CD4-positive, alpha-beta T cell treated with Interleukin-6 for 4 hours (primary cell): ENCODE measurements around the gene ATAD2B.
"Not testable (repeated sequence)": the region's sequence is repeated elsewhere in the genome, so short reads cannot be mapped to it uniquely, and the experiment has no call there.

Source experiments
- DNase-seq: peaks from one replicate; pipeline ENCODE4 v3.0.0-alpha.2; 2020; ENCODE audit warnings: mixed read lengths

The ATAD2B gene

DNA sequence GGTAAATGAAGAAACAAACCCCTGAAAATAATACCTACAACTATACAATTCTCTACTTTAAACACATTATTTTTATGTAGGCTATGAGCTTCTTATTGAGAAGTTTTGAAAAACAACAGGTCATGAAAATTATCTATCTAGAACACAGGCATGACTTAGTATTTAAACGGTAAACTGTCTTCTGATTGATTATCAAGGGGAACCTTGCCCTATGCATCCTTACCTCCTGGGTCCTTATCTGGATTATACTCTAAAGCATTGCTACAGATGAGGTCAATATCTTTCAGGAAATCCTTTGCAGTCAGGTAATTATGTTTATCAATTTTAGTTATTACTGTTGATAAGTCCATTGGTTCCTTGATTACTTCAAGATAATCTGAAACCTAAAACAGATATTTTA lies 144.3 kb downstream of the ATAD2B start:
- DNase-seq, result no peak

DNA sequence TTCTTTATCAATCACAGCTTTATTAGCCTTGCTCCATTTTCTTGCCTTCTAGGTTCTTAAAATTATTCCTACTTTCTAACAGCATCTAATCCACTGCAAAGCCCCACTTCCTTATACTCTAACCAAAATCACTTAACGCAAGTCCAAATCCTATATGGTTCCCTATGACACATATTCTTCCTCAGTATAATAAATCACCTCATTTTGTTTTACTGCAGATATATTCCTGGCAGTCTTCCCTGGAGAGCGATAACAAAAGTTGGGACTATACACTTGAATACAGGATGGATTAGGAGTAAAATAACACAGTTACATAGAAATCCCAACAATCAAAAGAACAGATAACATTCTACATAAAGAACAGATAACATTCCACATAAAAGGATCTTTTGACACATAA lies 144.8 kb downstream of the ATAD2B start:
- no peak for DNase-seq

DNA sequence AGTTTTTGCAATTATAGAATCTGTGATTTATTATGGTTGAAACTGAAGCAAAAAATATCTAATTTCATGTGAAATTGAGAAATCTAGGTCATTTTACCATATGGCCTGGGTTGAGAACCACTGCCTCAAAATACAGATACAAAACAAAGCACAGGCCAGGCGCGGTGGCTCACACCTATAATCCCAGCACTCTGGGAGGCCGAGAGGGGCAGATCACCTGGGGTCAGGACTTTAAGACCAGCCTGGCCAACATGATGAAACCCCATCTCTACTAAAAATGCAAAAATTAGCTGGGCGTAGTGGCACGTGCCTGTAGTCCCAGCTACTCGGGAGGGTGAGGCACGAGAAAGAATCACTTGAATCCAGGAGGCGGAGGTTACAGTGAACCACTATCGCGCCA lies 146.5 kb downstream of the ATAD2B start:
- not testable (repeated sequence) for DNase-seq

DNA sequence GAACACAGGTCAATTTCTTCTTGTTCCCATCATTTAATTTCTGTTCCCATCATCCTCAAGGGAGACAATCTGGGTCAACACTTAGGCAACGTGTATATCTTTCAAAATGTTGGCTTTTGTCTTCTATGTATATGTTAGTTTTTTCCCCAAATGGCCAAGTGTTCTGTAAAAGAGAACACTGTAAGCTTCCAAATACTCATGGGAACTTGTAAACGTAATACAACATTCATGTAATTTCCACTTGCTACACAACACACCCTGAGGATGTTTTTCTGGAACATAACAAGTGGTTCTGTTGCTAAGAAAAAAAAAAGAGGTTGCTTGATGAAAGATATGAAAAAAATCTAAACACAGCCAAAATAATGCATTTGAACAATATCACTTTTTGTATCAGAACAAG lies 149.1 kb downstream of the ATAD2B start:
- no peak for DNase-seq

DNA sequence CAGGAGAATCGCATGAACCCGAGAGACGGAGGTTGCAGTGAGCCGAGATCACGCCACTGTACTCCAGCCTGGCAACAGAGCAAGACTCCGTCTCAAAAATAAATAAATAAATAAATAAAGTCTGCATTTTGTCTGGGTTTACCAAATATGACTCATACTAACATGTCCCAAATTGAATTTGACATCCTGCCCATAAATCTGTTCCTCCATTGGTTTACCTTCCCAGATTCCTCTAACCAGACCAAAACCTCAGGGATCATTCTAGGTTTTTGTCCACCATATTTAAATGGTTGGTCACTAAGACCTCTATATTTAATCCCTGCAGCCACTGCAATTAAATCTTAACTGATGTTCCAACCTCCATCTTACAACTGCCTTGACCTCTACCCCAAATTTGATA lies 150.9 kb downstream of the ATAD2B start:
- DNase-seq, result no peak

DNA sequence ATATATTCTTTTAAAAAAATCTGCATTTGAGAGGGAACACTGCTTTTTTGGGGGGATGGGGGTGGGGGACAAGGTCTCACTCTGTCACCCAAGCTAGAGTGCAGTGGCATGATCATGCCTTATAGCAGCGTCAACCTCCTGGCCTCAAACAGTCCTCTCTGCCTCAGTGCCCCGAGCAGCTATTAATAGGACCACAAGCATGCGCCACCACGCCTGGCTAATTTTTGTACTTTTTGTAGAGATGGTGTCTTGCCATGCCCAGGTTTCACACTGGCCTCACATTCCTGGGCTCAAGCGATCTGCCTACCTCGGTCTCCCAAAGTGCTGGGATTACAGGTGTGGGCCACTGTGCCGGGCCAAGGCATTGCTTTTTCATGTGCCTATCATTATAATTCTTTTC lies 154.2 kb downstream of the ATAD2B start:
- DNase-seq, result no peak

DNA sequence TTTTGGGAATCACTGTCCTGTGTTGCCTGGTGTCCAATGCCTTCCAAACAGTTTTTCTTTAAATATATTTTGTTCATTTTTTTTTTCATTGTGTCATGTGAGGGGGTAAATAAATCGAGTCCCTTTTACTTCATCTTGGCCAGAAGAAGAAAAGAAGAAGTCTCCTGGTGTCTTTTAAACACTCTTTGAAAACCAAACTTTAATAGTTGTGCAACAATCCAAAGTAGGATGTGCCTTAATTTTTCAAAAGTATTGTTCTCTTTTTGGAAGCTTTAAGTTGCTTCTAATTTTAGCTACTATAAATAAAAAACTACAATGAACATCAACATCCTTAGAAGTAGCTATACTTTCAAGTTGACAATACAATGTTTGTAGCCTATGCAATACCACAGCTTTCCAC lies 154.9 kb downstream of the ATAD2B start:
- no peak for DNase-seq

DNA sequence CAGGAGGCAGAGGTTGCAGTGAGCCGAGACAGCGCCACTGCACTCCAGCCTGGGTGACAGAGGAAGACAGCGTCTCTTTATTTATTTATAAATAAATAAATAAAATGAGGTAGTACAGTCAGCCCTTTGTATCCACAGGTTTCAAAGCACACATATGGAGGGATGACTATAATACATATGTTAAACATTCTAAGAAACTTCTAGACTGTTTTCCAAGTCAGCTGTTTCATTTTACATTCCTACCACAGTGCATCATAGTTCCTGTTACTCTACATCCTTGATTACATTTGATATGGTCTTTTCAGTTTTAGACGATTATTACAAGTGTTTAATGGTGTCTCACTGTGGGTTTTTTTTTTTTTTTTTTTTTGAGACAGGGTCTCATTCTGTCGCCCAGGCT lies 157.6 kb downstream of the ATAD2B start:
- no peak for DNase-seq

DNA sequence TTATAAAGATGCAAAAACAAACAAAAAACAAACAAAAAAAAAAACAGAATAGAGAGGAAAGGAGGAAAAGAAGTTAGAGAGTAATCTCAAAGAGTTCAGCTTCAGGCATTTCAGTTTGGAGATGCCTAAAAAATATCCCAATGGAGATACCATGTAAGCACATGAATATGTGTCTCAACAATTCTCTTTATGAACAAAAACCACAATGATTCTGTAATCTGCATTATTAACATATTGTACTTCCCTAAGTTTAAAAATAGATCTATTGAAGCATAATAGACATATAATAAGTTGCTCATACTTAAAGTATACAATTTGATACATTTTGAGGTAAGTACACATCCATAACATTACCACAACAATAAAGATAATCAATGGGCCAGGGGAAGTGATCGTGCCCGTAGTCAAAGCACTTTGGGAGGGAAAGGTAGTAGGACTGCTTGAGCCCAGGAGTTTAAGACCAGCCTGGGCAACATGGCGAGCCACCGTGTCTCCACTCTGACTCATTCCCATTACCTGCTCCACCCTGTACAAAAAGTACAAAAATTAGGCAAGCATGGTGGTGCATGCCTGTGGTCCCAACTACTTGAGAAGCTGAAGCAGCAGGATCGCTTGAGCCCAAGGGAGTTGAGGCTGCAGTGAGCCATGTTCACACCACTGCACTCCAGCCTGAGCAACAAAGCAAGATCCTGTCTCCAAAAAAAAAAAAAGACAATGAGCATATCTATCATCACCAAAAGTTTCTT lies 158.9 kb downstream of the ATAD2B start:
- DNase-seq, result no peak

DNA sequence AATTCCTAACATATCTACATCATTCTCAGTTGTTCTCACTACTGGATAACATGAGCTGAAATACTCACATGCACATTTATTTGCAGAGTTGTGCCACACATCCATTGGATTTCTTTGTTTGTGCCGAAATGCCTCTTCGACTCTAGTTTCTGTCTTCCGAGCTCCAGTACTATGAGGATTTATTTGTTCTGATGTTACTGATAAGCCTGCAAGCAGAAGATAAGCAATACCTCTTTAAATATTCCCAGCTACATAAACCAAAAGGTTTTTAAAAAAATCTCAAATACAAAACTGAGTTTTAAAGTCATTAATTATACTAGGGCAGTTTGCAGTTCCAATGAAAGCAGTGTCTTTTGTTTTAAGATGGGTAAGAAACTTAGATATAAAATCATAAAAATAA lies 164.8 kb downstream of the ATAD2B start:
- no peak for DNase-seq

DNA sequence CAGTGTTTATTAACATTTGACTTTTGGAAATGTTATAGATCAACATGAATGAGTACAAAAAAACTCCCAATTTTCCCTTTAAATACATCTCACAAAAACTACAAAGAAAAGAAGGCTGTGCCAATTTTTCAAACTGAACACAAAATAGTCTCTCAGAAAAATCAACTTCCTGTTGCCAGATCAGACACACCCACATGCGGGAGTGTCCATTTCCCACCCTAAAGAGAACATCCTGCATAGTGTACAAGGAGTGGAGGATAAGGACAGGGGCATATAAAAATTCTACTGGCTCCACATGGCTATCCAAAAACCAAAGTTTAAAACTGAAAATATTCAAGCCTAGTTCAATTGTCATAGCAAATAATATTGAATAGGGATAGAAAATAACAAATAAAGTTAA lies 165.3 kb downstream of the ATAD2B start:
- DNase-seq, result no peak

DNA sequence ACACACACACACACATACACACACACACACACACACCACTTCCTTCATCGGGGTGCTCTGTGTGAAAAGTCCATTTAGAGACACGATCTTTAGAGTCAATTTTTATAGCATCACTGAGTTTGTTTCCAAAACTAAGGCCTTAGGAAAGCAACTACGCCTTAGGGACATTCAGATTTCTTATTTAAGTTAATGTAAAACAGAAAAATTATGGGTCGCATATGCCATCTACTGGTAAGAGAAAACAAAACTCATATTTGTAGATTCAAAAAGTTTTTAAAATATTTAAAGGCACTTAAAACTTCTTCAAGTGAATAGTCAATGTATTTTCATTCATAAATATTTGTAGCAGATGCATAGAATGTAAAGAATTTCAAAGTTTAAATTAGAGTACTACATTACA lies 166.2 kb downstream of the ATAD2B start:
- no peak for DNase-seq

DNA sequence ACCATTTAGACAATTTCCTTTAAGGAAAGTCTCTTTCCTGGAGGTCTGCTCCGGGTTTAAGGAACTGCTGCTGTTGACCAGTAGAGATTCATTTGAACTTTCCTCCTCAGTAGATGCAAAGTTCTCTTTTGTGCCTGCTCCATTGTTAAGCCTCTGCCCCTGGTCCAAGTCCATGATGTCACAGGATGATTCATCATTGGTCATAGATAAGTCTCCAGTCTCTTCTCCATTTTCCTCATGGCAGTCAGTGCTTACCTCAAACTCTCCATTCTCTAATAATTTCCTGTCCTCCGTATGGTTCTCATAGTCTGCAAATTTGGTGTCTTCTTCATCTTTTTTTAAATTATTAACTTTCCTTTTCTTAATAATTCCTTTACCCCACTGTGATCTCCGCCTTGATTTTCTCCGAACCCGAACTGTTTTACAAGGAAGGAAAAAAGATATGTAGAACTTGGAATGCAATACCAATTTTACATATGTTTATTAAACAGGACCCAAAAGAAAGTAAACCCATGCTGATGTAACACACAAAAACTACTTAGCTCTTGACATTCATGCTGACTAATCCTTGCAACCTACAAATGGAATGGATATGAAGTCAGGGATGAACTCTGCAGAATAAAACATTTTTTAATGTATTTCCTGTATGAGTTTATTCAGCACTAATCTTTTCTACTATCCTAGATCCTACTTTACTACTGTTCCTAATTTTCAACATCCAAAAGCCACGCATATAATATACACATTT lies 169.1 kb downstream of the ATAD2B start:
- DNase-seq, result no peak

DNA sequence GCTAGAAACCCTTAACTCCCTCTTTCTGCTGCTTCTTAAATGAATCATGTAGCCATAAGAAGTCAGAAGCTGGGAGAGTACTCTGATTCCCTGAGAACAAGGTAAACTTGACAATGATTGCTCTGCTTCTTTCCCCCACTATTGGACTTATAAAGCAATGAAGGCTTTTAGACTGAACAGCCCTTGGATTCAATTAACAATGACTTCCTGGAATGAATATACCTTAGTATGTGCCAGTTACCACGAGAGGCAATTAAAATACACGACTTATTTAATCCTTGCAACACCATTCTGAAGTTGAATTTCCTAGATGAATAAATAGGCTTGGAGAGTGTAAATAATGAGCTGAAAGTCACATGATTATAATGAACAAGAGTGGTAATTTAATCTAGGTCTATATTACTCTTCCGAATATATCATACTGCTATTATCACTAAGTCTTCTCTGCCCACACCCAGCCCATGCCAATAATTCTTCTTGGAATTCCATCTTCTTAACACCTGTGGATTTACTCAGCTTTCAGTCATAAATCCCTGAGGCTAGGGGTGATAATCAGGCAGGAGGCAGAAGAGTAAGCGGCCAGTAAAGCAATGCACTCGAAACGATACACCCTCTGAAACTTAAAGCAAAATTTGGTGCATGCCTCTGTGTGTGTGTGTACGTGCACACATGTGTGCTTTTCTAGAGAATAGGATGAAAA lies 170.2 kb downstream of the ATAD2B start:
- no peak for DNase-seq

DNA sequence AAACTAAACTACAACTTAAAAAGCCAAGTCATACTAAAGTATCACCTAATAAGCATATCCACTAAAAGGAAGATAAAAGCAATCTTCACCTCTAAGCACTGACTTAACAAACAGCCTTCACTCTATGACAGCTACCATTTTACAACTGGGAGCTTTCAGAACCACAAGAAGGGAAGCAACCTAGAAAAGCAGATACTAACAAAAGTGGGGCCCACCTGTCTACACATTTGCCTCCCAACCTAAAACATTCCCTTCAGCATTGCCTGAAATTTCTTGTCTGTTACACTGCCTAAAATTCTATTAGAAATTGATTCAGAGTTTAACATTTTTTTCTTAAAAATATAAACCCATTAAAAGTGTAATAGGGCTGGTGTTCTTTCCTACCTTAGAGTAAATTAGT lies 172.0 kb downstream of the ATAD2B start:
- no peak for DNase-seq

DNA sequence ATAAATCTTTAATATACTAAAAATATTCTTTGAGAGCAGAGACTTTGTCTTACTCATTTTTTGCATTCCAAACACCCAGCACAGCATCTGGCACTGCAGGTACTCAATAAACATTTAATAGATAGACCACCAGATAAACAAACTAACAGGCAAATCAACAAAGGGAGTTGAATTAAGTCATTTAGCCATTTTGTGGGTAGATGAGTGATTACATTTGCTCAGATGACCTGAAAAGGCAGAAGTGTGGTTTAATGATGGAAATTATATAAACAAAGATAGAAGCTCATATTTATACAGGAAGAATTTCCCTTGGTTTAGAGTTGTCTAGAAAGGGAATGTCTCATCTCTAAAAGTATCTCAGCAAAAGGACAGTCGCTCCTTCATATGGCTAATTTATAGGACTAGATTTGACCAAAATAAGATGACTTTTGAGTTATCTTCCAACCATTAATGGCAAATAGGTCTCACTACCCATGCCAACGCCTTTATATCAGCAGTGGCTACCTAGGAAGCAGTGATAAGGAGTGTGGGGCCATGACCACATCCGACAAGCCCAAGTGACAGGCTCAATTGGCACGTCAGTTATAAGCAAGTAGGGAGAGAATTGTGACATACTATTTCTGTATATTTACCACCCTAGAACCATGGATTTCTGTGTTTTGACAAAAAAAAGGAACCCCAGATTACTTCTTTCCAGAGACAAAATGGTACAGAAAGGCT lies 173.5 kb downstream of the ATAD2B start:
- no peak for DNase-seq

DNA sequence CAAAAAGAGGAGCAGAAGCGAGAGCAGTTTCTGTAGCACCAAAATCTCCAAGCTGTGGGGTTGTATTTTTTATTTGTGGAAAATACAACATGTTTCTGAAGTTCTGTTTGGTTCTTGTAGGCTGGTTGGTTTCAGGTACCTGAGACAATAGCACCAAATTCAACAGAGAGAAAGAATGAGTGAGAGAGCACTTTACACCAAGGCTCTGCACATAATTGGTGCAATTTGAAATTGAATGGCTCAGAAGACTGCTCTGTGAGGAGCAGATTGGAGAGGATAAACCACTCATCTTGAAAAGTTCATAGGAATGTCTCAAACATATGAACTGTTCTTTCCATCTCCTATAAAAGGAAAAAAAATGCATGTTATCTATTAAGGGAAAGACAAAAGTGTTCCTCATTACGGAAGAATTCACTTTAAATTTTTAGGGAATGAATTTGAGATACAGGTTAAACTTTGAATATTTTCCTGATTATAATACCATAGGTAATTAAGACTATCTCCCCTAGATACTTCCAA lies 175.1 kb downstream of the ATAD2B start:
- no peak for DNase-seq

DNA sequence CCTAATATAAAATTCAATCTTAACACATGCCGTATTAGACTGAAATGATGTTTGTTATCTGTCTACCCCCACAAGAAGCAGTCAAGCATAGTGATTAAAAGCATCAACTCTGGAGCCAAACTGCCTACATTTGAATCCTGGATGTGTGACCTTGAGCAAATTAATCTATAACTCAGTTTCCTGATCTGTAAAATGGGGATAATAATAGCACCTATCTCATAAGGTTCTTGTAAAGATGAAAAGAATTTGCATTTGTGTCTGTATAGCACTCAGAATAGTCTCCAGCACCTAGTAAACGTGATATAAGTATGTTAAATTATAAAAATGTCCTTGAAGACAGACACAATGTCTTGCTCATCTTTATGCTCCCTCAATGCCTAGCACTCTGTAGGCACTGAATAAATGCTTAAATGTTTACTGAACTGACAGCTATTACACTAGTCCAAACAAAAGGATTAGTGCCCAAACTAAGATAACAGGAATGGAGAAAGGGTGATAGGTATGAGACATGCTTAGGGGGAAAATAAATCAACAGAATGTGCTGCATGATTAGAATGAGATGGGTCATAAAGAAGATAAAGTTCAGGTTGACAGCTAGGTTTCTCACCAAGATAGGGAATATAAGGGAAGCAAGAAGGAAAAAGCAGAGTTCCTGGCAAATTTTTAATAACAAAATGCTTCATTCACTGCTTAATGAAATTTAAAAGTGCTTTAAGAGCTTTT lies 180.6 kb downstream of the ATAD2B start:
- DNase-seq, result no peak

DNA sequence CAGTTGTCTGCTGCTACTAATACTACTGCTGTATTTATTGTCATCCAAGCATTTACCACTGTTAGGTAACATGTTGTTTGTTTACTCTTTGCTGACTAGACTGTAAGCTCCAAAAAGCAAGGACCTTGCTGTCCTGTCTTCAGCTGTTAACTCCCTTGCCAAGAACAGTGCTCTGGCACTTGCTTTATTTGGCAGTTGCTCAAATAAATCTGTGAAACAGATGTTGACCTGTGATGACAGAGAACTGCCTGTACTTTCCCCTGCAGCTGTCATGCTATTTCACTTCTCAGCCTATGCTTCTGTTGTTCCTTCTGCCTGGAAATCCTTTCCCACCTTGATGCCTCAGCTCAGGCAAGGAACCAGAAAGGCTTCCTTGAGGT lies 181.2 kb downstream of the ATAD2B start:
- no peak for DNase-seq

DNA sequence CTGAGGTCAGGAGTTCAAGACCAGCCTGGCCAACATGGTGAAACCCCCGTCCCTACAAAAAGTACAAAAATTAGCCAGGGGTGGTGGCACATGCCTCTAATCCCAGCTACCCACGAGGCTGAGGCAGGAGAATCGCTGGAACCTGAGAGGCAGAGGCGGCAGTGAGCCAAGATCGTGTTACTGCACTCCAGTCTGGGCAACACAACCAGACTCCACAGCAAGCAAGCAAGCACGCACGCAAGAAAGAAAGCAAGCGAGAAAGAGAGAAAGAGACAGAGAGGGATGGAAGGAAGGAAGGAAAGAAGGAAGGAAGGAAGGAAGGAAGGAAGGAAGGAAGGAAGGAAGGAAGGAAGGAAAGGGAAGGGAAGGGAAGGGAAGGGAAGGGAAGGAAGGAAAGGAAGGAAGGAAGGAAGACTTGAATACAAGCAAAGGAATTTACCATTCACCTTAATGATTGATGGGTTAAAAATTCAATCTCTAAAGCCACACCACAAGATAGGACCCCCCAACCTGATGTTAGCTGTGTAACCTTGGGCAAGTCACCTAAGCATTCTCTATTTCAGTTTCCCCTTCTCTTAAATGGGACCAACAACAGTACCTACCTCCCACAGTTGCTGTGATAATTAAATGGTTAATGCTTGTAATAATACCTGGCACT lies 181.7 kb downstream of the ATAD2B start:
- no peak for DNase-seq

DNA sequence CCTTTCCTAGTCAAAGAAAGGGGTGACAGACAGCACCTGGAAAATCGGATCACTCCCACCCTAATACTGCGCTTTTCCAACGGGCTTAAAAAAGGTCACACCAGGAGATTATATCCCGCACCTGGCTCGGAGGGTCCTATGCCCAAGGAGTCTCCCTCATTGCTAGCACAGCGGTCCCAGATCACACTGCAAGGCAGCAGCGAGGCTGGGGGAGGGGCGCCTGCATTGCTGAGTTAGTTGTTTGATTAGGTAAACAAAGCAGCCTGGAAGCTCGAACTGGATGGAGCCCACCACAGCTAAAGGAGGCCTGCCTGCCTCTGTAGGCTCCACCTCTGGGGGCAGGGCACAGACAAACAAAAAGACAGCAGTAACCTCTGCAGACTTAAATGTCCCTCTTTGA lies 190.1 kb downstream of the ATAD2B start:
- not testable (repeated sequence) for DNase-seq

DNA sequence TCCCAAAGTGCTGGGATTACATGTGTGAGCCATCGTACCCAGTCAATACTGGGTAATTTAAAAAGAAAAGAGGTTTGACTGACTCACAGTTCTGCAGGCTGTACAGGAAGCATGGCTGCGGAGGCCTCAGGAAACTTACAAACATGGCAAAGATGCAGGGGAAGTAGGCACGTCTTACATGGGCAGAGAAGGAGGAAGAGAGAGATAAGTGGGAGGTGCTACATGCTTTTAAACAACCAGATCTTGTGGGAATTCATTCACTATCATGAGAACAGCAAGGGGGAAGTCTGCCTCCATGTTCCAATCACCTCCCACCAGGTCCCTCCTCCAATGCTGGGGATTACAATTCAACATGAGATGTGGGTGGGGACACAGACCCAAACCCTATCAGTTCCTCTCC lies 192.5 kb downstream of the ATAD2B start:
- no peak for DNase-seq
